NCI-H2081 (cell line): ENCODE data around the gene OXA1L.
"Not testable (repeated sequence)": the region's sequence is repeated elsewhere in the genome, so short reads cannot be mapped to it uniquely, and the experiment has no call there.

Experiments used
- DNase-seq, 2 experiments: peaks; one replicate each; lab custom pipeline; 2025; lab: John Stamatoyannopoulos, UW

Gene OXA1L

DNA sequence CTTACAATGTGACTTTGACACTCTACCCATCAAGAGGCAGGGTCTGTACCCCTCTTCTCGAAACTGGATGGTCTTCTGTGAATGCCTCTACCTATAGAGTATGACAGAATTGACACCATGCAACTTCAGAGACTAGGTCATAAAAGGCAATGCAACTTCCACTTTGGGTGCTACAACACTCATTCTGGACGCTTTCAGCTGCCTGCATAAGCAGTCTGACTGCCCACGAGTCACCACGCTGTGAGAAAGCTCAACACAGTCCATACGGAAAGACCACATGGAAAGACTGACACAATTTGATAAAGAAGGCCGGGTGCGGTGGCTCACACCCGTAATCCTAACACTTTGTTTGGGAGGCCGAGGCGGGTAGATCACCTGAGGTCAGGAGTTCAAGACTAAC lies 33.9 kb downstream of the OXA1L start:
- no peak for DNase-seq

DNA sequence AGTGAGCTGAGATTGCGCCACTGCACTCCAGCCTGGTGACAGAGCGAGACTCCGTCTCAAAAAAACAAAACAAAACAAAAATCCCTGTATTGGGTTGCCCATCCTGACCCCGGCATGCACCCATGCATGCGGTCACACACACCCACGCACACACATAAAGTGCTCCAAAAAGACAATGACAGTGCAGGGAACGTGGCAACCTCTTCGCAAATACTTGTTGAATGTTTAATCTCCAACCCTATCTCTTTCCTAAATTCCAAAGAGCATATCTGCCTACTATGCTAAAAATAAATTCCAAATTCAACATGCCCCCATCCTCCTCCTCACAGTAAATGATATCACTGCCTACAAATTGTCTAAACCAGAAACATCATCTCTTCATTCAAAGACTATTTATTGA lies 35.2 kb downstream of the OXA1L start:
- no peak for DNase-seq

DNA sequence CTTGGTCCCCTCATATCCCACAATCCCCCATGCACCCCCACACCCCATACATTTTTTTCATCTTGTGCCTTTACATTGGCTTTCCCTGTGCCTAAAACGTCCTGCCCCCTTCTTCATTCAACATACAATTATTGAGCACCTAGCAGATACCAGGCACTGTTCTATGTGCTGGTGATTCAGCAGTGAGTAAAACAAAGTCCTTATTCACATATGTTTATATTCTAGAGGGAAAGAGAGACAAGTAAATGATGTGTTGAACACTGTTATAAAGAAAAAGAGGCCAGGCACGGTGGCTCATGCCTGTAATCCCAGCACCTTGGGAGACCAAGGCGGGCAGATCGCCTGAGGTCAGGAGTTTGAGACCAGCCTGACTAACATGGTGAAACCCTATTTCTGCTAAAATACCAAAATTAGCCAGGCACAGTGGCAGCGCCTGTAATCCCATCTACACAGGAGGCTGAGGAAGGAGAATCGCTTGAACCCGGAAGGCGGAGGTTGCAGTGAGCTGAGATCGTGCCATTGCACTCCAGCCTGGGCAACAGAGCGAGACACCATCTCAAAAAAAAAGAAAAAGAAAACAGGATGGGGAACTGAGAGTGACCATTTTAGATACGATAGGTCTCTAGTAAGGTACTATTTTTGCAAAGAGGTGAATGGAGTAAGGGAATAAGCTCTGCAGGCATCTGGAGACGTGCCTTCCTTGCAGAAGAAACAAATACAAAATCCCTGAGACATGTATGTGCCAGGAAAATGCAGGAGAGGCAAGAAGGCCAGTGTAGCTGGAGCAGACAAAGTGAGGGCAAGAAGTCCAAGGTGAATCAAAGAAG lies 36.6 kb downstream of the OXA1L start:
- no peak for DNase-seq

DNA sequence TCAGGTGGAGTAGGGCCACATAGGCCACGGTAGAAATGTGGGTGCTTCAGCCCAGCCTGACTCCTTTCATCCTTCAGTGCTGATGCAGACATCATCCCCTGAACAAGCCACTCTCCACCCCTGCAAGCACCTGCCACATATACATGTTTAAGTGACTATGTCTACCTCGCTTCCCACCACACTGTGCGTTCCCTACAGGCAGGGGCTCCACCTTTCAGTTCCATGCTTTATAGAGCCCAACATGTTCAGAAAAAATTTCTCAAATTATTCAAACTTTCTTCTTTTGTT lies 37.1 kb downstream of the OXA1L start:
- no peak for DNase-seq

DNA sequence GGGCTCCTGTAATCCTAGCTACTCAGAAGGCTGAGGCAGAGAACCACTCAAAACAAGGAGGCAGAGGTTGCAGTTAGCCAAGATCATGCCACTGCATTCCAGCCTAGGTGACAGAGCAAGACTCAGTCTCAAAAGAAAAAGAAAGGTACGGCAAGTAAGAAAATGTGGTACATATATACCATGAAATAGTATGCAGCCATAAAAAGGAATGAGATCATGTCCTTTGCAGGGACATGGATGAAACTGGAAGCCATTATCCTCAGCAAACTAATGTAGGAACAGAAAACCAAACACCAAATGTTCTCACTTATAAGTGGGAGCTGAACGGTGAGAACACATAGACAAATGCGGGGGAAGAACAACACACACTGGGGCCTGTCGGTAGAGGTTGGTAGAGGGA lies 38.7 kb downstream of the OXA1L start:
- not testable (repeated sequence) for DNase-seq

DNA sequence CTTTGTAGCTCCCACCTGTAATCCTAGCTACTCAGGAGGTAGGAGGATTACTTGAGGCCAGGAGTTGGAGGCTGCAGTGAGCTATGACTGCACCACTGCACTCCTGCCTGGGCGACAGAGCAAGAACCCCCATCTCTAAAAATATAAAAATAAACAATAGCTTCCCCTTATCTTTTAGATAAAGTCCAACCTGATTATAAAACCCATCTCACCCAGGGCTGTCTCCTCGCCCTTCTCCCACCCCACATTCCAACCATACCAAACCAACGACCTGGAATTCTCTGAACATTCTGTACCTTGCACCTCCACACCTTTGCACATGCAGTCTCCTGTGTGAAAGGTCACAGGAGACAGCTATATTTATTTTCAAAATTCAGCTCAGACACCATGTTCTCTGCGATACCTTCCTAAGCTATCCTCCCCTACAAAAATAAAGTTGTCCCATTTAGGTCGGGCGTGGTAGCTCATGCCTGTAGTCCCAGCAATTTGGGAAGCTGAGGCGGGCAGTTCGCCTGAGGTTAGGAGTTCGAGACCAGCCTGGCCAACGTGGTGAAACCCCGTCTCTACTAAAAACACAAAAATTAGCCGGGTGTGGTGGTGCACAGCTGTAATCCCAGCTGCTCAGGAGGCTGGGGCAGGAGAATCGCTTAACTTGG lies 41.1 kb downstream of the OXA1L start:
- DNase-seq: no peak

DNA sequence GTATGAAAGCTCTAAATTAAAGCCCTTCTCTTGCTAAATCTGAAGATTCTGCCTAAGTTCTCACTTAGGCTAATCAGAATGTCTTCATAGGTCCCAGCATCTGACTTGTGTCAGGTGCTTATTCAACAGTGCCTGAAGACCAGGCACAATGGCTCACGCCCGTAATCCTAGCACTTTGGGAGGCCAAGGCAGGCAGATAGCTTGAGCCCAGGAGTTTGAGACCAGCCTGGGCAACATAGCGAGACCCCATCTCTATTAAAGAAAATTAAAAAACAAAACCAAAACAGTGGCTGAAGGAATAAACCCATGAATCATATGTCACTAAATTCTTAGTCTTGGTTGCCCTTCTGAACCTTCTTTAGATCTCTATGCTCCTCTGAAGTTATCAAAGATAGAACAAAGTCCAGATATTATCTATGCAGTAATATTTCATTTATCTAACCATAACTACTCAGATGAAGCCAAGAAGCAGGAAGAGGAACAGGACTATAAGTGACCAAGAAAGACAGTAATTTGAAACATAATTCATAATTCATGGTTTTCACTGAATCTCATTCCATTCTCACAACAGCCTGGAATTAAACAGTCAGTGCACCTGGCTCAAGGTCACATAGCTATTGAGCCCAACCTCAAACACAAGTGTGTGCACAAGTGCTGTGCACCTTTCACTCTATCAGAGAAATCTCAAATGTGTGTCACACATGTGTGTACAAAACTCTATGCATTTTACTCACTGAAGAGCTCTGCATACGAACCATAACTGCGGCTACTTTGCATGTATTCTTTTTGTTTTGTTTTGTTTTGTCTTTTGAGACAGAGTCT lies 42.1 kb downstream of the OXA1L start:
- DNase-seq: no peak

DNA sequence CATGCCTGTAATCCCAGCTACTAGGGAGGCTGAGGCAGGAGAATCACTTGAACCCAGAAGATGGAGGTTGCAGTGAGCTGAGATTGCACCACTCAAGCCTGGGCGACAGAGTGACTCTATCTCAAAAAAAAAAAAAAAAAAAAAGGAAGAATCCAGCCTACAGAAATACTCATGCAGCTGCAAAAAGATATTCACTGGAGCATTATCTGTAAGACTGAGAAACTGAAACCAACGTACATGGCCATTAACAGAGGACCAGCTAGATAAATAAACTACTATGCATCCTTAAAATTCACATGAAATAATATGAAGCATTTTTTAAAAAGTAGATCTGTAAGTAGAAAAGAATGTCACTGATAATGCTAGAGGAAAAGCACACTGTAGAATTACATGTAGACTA lies 45.2 kb downstream of the OXA1L start:
- no peak for DNase-seq

DNA sequence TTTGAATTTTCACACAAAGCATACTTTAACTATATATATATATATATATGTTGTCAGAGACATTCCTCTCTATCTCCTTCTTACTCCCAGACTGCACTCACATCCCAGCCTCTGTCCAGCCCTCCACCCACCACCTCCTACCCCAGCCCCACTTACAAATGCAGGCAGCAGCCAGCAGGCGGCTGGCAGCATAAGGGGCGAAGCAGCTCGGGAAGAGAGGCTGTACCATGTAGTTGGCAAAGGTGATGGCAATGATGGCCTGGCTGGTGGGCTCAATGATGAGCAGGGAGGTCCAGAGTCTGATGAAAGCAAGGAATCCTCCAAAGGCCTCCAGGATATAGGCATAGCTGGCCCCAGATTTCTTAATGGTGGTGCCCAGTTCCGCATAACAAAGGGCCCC lies 46.3 kb downstream of the OXA1L start:
- no peak for DNase-seq

DNA sequence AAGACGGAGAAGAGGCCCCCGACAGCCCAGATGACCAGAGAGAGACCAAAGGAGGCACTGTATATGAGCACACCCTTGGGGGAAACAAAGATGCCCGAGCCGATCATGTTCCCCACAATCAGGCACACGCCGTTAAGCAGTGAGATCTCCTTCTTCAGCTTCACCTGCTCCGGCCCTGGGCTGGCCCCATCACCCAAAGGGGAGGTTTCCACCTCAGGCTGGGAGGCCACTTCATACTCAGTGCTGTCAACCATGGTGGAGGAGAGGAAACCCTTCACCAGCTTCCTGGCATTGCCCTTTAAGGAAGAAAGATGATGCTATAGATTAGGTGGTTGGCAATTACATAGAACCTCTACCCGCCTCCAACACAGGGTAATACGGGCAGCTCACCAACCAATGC lies 46.7 kb downstream of the OXA1L start:
- DNase-seq: no peak

DNA sequence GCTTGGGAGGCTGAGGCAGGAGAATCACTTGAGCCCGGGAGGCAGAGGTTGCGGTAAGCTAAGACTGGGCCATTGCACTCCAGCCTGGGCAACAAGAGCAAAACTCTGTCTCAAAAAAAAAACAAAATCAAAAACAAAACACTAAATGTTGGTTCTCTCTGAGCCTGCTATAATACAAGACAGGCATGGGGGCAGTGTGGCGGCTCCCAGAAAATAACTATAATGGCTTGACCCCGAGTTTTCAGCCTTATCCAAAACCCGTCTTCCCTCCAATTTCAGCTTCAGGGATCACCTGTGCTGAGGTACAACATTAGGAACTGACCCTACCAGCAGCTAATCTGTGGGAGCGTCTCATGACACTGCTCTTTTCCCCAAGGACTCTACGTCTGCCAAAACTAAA lies 47.9 kb downstream of the OXA1L start:
- DNase-seq: no peak

DNA sequence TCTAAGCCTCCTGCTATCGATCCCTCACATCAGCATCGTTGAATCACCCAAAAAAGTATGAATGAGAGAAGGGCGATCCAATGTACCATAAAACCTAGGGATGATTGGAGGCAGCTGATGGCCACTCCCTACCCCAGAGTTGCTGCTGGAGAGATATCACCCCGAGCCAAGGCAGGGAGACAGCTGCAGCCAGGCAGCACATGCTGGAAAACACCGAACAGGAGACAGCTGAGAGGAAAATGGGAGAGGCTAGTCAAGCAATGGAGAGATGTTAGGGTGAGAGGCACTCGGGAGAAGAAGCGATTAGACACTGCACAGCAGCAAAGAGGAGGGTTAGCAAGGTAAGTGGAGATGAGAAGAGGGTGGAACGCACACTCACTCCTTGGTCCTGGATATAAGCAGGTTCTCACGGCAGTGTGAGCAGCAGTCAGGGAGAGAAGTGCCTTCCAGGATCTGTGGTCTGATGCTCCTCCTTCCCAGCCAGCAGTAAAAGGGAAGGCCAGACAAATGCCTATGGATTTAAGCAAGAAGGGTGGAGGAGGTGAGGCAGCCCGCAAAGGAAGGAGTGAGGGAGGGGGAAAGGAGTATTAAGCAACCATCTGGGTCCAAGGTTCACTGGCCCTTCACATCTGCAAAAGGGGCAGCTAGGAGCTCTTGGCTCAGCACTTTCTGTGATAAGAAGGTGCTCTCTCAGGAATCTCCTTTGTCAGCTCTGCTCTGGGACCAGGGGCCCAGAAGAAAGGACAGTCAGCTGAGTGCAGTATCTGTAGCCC lies 48.6 kb downstream of the OXA1L start, which contains the start of gene SLC7A7:
Gene SLC7A7, minus strand, starts transcription at position 495 of the 773 bp plus-strand sequence. CDS start 2,037 bp downstream, outside the sequence.
- DNase-seq: no peak

DNA sequence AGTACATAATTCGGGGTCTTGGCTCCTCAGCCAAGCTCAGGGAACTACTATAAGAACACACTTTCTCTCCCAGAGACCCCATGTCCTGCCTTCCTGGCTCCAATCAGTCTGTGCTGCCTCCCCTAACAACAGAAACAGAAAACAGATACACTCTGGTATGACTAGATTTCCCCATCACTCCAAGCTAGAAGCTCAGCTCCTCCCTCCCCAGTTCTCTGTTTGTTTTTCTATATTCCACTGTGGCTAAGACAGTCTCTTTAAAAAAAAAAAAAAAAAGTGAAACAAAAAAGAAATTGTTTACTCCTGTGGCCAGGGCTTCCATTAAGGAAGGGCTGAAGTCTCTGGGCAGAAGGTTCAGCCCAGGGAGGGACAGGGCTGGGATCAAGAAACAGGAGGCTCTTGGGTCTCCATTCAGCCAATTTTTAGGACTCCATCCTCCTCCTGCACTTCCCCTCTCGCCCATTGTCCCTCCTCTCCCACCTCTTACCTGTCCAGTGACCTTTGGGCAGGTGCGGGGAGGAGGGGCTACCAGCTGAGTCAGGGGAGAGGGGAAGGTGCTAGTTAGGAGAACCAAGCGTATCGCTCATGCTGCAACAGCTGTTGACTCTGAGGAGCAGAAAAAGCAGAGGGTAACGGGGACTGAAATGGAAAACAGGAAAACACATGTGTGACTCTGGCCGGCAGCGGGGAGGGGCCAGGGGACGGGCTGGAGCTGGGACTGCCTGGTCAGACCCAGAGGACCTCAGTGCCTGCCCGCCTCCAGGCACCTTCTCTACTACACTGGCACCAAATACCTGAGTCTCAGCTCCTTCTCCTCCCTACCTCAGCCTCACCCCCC lies 52.9 kb downstream of the OXA1L start:
- no peak for DNase-seq

DNA sequence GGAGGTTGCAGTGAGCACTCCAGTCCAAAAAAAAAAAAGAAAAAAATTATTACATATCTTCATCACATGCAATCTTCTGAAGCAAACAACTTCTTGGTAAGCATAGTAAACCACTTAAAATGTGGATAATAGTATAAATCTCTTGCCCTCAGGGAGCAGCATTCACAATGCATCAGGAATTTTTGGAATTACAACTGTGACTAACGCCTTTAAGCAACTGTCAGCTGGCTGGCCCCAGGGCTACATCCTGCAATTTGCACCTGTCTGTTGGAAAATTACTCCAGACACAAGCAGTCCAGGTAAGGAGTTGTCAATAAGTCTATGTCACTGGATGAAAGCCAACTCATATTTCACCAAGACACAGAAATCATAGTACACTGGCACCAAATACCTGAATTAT lies 54.2 kb downstream of the OXA1L start:
- peak in 1 of 2 experiments; percentile 17 for DNase-seq

DNA sequence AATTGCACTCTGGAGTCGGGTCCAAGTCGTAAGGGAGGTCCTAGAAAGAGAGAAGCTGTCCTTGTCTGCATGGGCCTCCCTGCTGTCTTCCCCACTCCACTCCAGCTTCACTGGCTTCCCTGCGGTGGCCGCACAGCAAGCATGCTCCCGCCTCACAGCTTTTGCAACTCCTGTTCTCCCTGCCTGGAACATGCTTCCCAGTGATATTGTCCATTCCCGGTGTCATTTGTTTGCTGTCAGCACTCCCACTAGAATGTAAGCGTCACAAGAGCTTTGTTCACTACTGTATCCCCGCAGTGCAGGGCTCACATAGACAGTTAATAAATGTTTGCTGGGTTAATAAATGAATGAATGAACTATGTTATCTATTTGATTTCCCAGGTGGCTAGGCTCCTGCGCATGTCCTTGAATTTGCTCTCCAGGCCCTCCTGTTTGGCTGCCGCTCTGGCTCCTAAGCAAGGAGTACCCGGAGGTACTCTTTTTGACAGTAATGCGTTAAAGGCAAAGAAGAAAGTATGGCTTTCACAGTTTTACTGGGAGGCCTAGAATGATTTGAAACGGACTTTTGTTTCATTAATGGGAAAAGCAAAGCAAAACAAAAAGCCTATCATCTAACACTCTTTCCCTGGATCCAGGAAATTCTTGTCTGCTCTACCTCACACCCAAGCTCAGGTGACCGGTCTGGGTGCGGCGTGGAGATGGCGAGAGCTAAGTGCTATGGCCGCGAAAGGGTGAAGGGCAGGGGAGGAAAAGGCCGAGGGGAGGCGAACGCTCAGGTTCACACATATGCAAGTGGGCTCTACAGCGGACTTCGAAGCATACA lies 54.9 kb downstream of the OXA1L start:
- DNase-seq: peak; percentile 12 to 51

DNA sequence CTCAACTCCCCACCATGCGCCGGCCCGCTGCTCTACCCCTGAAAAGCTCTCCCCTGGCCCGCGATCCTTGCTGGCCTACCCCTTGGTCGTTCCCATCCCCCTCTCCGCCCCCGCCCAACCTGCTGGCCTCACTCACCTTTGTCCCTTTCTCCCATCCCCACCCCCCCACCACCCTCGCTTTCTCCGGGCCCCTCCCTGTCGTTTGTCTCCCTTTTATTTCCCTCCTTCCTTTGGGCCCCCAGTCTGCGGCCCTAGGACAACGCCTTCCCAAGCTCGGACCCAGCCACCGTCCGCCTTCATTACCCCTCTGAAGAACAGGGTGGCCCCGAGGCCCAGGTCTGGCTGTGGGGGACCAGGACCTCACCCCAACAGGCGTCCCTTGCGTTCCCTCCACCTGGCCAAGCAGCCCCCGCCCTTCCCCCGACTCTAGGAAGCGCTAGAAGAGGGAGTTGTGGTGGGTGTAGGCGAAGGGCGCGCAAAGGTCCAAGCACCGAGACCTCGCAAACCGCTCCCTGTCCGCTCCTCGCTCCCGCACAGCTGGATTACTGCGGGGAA lies 55.6 kb downstream of the OXA1L start:
- no peak for DNase-seq
